Urothelium cell line (cell line): ENCODE results near the gene BCL2L1.
"Not testable (repeated sequence)": the region's sequence is repeated elsewhere in the genome, so short reads cannot be mapped to it uniquely, and the experiment has no call there.

Experiments used
- DNase-seq: peaks from one replicate; pipeline ENCODE4 v3.0.0; 2011; ENCODE audit warnings: low spot score, mixed read lengths
- FAIRE-seq: peaks from 2 replicates; lab custom pipeline; 2011; peaks lifted over from hg19 to GRCh38; lab: Jason Lieb, UNC

BCL2L1 gene

DNA sequence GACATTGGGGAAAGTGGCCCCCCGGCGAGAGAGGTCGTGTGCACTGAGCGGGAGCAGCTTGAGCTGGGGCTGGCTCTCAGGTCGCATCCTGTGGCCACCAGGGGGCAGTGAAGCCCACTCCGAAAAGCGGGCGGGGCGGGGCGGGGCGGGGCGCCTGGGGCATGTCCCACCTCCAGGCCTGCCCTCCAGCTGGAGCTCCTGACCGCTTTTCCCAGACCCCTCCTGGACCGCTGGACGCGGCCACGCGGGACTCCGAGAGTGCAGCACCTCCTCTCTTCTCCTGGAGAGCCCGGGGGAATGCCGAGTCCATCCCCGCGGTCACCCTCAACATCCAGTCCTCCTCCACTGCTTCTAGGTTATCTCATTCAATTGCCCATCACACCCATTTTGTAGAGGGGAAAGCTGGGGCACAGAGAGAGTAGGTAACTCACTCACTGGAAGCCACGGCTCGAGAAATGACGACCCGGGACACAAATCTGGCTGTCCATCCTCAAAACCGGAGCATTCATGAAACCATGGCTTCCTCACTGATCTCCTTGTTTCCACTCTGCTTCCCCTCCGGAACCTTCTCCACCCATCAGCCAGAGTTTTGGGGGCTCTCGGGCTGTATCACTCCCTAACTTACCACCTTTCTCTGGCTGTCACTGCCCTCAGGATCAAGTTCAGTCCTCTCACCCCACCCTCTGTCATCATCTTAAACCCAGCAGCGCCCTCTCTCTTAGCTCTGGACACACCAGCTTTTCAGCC is 60.9 kb downstream of the BCL2L1 start:
- DNase-seq, result peak; percentile 95
- FAIRE-seq, result no peak

DNA sequence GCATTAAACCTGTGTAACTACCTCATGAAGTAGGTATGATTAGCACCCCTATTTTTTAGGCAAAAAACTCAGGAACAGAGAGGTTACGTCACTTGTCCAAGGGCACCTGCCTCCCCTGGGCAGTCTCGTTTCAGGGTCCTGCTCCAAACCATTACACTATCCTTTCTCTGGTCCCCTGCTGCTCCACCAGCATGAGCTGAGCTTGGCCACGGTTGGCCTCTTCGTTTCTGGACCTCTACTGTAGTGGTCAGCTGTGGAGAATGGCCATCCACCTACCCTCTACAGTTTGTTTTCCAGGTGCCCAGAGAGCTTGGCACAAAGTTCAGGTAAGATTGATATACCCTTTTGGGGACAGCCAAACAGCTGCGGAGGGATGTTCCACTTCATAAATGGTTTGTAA is 68.1 kb downstream of the BCL2L1 start:
- DNase-seq (no peak), FAIRE-seq (no peak)

DNA sequence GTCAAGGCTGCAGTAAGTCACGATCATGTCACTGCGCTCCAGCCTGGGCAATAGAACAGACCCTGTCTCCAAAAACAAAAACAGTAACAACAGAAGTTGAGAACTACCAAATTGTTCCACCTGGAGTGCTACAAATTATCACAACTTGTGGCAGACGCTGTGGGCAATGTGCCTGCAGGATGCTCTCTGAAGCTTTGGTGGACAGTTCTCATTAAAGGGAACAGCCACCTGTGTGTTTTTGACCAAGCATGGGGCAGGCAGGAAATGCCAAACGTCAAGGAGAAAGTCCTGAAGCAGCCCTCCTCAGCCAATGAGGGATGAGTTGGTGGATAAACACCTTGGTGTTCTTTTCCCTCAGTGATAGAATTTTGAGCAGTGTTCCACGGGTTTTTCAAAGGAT is 69.1 kb downstream of the BCL2L1 start:
- FAIRE-seq, result no peak
- DNase-seq, result no peak

DNA sequence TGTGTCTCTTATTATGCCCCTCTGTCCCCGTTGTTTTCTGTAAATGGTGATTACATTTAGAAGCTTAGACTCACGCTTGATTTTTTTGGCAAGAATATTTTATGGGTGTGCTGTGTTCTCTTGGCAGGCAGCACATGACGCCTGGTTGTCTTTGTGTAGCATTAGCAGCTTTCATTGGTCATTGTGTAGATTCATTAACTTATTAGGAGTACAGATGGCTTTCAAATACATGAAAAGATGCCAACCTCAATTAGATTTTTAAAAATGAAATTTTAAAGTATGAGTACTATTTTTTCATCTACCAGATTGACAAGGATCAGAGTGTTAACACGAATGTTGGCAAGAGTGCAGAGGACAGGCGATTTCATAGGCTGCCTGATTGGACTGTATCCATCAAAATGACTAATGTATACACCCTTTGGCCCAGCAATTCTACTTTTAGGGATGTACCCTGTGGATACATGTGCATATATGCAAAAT is 69.7 kb downstream of the BCL2L1 start:
- no peak for DNase-seq
- FAIRE-seq, result no peak

DNA sequence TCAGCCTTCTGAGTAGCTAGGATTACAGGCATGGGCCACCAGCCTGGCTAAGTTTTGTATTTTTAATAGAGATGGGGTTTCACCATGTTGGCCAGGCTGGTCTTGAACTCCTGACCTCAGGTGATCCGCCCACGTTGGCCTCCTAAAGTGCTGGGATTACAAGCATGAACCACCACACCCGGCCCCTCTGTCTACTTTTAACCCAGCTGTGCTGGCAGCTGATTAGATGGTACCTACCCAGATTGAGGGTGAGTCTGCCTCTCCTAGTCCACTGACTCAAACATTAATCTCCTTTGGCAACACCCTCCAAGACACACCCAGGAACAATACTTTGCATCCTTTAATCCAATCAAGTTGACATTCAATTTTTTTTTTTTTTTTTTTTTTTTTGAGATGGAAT is 74.6 kb downstream of the BCL2L1 start:
- not testable (repeated sequence) for DNase-seq, FAIRE-seq

DNA sequence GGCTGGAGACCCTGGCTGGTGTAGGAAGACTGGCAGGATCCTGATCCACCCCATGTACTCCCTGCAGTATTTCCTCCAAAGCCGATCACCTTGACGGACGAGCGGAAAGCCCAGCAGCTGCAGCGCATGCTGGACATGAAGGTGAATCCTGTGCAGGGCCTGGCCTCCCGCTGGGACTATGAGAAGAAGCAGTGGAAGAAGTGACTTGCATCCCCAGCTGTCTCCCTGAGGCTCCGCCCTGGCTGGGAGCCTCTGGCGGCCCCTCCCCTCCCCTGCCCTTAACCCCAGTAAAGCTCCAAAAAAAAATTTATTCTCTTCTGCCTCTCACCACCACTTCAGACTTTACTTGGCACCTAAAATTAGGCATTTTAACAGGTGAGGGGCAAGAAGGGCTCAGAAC is 78.0 kb downstream of the BCL2L1 start:
- no peak for DNase-seq
- FAIRE-seq, result no peak

DNA sequence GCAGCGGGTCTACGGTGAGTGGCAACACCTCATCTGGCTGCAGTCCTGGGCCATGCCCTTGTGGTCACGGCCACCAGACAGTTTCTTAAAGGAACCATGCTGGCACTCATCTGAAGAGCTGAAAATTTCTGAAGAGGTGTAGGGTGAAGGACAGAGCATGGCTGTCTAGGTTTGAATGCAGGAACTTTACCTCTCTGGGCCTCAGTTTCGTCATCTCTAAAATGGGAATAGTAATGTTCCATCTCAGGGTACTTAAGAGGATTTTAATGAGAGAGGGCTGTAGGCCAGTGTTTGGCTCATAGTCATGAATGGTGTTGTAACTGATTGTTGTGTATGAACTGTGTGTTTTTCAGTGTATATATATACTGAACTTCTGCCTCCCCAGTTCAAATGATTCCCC is 79.1 kb downstream of the BCL2L1 start:
- DNase-seq (no peak), FAIRE-seq (no peak)

DNA sequence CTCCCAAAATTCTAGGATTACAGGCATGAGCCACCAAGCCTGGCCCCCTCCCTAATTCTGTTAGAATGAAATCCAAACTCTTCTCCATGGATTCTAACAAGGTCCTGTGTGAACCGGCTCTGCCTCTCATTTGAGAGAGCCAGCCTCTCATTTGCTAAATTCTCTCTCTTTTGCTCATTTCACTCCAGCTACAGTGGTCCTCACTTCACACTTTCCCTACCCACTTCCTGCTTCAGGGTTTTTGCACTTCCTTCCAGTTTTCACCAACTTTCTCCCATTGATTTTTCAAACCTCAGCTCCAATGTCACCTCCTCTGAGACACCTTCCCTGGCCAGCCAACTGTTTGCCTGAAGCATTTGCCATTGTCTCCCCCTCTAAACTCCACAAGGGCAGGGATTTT is 79.8 kb downstream of the BCL2L1 start:
- FAIRE-seq, result no peak
- DNase-seq, result no peak

DNA sequence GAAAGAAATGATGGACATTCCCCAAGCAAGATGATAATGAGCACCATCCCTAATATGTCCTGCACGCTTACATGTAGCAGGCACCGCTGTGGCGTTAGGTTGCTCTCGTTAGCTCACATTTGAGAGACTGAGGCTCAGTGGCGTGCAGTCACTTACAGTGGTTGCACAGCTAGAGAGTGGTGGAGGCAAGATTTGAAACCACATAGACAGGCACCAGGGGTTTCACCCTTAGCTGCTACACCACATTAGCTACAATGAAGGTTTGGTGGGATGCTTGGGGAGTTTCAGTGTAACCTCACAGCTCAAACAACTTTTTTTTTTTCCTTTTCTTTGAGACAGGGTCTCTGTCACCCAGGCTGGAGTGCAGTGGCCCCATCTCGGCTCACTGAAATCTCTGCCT is 81.3 kb downstream of the BCL2L1 start:
- FAIRE-seq (no peak), DNase-seq (no peak)

DNA sequence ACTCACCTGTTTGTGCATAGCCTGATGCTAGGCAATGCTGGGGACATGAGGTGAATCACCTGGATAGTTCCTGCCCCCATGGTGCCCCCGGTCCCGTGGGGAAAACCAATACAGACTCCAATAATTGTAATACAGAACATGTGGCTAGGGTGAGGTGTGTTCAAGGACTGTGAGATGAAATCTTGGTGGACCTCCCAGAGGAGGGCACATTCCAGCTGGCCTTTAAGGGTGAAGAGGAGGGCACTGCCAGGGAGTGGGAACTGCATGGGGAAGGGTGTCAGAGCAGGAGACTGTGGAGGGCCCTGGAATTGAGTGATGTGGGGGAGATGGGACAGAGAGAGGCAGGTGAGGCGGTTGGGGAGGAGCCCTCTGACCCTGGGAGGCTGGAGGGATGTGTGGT is 82.4 kb downstream of the BCL2L1 start:
- no peak for DNase-seq
- no peak for FAIRE-seq

DNA sequence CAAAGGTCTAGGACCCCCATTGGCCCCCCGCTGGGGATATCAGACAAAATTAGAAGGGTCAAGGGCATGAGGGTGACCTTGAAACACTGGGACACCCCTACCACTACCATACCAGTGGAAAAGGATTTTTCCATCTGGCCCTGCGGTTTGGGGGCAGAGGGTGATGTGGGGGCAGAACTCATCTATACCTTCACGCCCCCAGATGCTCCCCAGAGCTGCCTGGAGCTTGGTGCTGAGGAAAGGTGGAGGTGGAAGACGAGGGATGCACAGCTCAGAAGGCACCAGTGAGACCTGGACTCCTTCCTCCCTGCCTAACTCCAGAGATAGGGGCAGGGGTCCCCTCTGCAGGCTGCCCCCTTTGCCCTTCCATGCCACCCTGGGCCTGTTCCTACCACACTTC is 83.9 kb downstream of the BCL2L1 start:
- FAIRE-seq (no peak), DNase-seq (no peak)

DNA sequence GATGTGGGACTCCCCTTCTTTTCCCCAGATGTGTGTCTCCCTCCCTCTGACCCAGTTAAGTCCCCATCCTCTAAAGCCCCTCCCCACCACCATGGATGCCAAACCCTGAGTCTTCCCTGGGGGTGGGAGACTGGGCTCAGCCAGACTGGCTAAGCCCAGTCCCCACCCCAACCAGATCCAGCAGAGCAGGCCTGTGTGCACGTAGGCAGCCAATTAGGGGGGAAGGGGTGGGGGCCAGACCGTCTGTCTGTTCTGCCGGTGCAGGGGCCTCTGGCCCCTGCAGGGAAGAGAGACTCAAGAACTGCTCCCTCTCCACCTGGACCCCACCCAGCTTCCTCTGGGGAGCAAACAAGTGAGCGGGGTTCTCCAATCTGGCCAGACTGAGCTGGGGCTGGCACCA is 84.4 kb downstream of the BCL2L1 start:
- DNase-seq (no peak), FAIRE-seq (no peak)

DNA sequence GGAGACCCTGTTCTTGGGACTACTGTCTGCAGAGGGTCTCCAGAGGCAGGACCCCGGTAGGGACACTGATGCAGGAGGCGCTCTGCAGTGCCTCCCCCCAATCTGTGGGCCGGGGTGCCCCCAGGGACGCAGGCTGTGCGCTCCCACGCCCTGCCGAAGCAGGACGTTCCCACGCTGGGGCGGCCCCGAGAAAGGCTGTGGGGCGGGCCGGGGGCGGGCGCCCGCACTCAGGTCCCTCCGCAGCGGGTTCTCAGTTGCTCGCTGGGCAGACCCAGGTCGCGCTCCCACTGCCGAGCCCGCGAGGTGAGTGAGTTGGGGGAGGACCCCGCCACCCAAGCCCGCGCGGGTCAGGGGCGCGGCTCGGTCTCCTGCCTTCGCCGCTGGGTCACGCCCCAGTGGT is 85.0 kb downstream of the BCL2L1 start, which contains the start of gene COX4I2:
COX4I2 (plus strand) TSS at position 253 of the 400 bp plus-strand sequence. CDS start 1,106 bp downstream, outside the sequence.
- FAIRE-seq (no peak), DNase-seq (no peak)

DNA sequence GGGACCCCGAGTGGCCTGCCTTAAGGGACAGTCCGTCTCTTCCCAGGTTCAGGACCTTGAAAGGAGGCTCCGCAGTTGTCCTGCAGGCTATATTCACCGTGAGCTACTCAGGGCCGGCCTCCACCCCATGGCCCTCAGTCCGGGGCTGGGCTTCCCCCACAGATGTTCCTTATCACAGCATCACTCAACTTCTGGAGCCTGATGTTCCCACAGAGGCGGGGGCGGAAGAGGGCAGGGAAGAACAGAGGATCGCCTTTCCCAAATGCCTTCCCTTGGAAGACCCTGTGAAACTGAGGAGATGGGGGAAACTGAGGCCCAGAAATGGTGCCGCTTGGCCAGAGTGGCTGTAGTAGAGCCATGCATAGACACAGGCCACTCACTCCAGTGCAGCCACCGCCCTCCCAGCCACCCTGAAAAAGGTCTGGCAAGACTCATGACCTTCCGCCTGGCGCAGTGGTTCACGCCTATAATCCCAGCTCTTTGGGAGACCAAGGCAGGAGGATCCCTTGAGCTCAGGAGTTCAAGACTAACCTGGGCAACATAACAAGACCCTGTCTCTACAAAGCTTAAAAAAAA is 89.2 kb downstream of the BCL2L1 start:
- DNase-seq, result no peak
- FAIRE-seq, result no peak

DNA sequence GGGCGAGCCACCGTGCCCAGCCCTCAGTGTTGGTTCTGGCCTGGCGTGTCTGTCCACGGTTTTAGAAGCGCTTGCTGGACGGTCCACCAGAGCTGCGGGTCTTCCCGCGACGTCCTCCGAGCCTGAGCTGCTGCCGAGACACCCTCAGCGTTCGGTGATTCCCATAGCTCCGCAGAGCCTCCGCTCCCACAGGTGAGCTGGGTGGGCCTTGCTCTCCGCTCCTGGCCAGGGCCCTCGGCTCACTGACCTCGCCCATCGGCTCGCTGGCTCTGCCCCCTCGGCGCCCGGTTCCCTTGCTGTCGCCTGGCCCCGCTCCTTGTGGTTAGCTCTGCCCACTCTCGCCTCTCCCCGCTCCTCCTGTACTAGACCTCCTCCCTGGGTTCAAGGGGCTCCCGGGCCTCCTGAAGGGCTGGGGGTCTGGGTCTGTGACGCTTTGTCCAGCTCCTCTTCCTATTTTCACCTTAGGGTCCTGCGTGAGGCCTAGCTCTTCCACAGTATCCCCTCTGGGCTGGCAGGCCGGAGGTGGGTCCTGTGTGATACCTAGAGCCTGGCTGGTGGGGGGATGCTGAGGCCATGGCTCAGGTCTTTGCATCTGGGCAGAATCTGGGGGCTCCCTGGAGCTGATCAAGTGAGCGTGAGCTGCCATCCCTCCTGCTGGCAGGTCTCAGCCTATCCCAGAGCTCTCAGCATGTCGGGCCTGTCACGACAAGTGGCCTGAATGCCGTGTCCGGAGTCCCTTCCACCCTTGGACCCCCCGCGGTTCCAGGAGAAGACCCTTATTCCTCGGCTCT is 89.9 kb downstream of the BCL2L1 start:
- no peak for FAIRE-seq

DNA sequence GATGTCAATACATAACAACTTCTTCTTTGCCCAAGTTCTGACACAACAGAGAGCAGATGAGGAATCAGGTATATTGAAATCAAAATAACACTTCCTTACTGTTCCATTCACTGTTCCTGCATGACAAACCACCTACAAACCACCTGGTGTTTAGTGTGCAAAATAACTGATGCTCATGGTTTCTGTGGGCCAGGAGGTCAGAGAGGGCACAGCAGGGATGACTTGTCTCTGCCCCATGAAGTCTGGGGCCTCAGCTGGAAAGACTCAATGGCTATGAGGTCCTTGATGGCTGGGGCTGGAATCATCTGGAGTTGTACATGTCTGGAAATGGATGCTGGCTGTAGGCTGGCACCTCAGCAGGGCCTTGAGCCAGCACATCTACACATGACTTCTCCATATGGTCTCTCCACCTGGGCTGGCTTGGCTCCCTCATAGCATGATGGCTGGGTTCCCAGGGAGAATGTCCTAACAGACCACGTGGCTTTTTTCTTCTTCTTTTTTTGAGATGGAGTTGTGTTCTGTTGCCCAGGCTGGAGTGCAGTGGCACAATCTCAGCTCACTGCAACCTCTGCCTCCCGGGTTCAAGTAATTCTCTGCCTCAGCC is 92.4 kb downstream of the BCL2L1 start:
- FAIRE-seq, result no peak
- DNase-seq, result no peak

More for the DNA sequence above, 89.9 kb downstream of the BCL2L1 start:
- no peak for DNase-seq

DNA sequence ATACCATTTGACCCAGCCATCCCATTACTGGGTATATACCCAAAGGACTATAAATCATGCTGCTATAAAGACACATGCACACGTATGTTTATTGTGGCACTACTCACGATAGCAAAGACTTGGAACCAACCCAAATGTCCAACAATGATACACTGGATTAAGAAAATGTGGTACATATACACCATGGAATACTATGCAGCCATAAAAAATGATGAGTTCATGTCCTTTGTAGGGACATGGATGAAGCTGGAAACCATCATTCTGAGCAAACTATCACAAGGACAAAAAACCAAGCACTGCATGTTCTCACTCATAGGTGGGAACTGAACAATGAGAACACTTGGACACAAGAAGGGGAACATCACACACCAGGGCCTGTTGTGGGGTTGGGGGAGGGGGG is 94.6 kb downstream of the BCL2L1 start:
- not testable (repeated sequence) for FAIRE-seq, DNase-seq

DNA sequence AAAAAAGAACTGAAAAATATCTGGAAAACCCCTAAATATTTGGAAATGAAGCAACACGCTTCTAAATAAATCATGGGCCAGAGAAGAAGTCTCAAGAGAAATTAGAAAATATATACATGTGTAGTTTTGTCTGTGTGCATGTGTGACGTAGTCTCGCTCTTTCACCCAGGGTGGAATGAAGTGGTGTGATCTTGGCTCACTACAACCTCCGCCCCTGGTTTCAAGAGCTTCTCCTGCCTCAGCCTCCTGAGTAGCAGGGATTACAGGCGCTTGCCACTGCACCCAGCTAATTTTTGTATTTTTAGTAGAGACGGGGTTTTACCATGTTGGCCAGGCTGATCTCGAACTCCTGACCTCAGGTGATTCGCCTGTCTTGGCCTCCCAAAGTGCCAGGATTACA is 96.1 kb downstream of the BCL2L1 start:
- FAIRE-seq, DNase-seq: not testable (repeated sequence)

DNA sequence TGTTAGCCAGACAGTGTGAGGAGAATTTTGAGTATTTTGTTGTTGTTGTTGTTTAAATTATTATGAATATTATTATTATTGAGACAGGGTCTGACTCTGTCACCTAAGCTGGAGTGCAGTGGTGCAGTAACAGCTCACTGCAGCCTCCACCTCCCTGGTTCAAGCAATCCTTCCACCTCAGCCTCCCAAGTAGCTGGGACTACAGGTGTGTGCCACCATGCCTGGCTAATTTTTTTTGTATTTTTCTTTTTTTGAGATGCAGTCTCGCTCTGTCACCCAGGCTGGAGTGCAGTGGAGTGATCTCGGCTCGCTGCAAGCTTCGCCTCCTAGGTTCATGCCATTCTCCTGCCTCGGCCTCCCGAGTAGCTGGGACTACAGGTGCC is 99.6 kb downstream of the BCL2L1 start:
- DNase-seq, FAIRE-seq: not testable (repeated sequence)

DNA sequence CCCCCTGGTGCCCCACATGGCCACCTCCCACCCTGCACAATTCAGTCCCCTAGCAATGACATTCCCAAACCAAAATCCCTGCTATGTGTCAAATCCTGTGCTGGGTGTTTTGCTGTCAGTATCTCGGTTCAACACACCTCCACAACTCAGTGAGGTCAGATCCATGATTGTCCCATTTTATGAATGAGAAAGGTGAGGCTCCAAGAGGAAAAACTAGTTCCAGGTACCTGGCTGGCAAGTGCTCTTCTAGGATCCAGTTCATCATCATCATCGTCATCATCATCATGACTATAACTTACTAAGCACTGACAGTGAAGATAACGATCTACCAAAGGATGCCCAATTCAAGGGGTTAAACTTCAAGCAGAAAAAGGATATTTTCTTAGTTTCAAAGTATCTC is 102.4 kb downstream of the BCL2L1 start:
- no peak for DNase-seq
- FAIRE-seq, result no peak

DNA sequence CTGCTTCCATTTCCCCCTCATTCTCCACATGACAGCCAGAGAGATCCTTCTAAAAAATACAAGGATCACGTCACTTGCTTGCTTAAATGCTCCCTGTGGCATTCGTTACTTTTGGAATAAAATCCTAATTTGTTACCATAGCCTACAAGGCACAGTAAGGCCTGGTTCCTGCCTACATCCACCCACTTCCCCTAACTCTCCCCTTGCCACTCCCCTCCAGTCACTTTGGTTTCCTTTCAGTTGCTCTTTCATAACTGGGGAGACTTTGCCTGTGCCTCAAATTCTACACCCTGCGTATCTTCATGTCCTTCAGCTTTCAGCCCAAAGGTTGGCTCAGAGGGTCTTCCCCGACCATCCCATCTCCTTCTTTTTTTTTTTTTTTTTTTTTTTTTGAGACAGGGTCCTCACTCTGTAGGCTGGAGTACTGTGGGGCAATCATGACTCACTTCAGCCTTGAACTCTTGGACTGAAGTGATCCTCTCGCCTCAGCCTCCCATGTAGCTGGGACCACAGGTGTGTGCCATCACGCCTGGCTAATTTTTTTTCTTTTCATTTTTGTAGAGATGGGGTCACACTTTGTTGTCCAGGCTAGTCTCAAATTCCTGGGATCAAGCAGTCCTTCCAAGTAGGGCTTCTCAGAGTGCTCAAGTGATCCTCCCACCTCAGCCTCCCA is 105.1 kb downstream of the BCL2L1 start:
- DNase-seq, result no peak

More for the DNA sequence above, 105.1 kb downstream of the BCL2L1 start:
- FAIRE-seq, result no peak
